HEK293T (cell line): Measurements from ENCODE around the gene C8B.

Experiments used
- HDGF ChIP-seq: fragments of 450-650 bp; IDR thresholded peaks from 2 replicates; pipeline ENCODE4 v1.6.1; 2017; ENCODE audit warnings: antibody characterized with exemption, borderline replicate concordance
- SP1 ChIP-seq: fragments of 450-650 bp; IDR thresholded peaks from 2 replicates; pipeline ENCODE4 v1.6.1; 2017
- SUZ12 ChIP-seq: fragments of 450-650 bp; IDR thresholded peaks from 2 replicates; pipeline ENCODE4 v1.6.1; 2016; ENCODE audit warnings: mild to moderate bottlenecking
- TARDBP ChIP-seq: fragments of 450-650 bp; IDR thresholded peaks from 2 replicates; pipeline ENCODE4 v1.6.1; 2016

GRCh38 chr1:56954664-56955063, 11.2 kb downstream of the C8B start:
- TF ChIP-seq SP1 = no peak
- no peak for TF ChIP-seq HDGF
- TF ChIP-seq SUZ12 = no peak
- TF ChIP-seq TARDBP = no peak
